ENCODE data around the gene FOXF1. TPM values are rescaled to one million over a fixed set of nuclear protein-coding genes. Genes with fewer than 3 reads are reported as not detected.

Gene FOXF1
- total and polyA plus RNA-seq, 2 of the 13 experiments (the other 11 are each of a cell fraction or from before 2014, with no cell fraction given) = not detected

DNA sequence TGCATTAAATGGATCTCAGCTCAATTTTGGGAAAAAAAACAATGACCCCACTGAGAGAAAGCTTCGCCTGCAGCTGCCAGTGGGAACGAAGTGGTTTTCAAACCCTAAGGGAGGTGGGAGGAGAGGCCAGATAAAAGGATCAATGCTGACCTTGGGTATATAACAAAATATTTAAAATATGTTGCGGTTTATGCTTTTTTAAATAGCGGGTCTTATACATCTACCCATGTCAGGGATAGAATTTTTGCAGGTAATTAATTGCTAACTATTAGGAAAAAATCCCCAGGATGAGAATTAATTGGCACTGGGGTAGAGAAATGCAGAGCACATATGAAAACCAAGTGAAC is 10.9 kb upstream of the FOXF1 start (continued):
- TF ChIP-seq ZNF251 (CRISPR knock-in tag; IDR thresholded peaks at IDR 0.05) = no peak
- no peak for TF ChIP-seq ZFP41 (CRISPR knock-in tag; IDR thresholded peaks at IDR 0.05; ENCODE audit: borderline replicate concordance)
- TF ChIP-seq, protein P1, sequence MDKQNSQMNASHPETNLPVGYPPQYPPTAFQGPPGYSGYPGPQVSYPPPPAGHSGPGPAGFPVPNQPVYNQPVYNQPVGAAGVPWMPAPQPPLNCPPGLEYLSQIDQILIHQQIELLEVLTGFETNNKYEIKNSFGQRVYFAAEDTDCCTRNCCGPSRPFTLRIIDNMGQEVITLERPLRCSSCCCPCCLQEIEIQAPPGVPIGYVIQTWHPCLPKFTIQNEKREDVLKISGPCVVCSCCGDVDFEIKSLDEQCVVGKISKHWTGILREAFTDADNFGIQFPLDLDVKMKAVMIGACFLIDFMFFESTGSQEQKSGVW (CRISPR knock-in tag; IDR thresholded peaks at IDR 0.05; ENCODE audit: borderline replicate concordance) = no peak

DNA sequence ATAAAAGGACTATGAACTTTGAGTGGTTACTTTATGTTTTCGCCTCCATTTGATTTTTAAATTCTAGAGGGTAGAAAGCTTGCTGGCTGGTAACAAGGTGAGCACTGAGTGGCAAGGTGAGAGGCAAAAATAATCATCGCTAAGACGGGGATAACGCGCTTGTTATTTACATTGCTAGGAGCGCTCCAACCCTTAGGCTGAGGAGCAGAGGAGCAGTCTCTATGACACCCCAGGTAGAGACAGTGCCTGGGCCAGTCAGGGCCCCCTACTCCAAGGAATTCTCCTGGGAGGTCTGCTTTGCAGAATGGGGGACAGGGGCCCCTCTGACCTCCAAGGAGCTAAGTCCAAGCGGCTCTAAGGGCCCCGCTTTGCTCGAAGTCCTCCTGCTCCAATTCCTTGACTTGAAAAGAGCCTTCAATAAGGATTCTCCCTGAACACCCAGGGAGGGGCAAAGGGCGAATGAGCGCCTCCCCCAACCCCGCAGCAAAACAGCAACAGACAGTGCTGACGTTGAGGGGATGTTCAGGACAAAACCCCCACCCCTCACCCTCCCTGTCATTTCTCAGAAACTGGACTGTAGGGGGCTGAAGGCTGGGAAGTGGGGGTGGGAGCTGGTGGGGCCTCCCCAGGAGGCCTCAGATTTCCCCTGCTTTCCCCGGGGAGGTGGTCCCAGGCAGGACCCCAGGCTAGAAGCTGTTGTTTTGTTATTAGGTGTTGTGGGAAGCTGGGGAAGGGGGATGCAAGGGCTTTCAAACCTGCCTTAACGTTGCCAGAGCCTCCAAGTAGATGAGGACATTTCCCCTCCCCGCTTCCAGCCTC is 10.2 kb upstream of the FOXF1 start:
- FAIRE-seq (no peak), DNase-seq (ENCODE audit: low spot score) (no peak), ATAC-seq (no peak)
- Histone ChIP-seq H3K36me3 (replicated peaks in 1 of 2; ENCODE audit: control insufficient read depth in 1 of 2, insufficient read depth in 2 of 2, low read length in 2 of 2) (no peaks in the 10 kb centered on the region), H4K20me1 (ENCODE audit: insufficient read depth, low read length) (no peaks in the 10 kb centered on the region; the same call in 1 of the 2 replicates), H3K27me3 (ENCODE audit: control insufficient read depth in 1 of 2, insufficient read depth in 2 of 2, low read length in 2 of 2) (peaks cover 27 to 91% of the 10 kb centered on the region in 2 experiments), H3K27ac (ENCODE audit: extremely low read length, insufficient read depth, low read length) (no peak overlapping the region), H3K4me3 (replicated peaks in 1 of 3; ENCODE audit: insufficient read depth in 1 of 3, low read depth in 2 of 3, low read length in 3 of 3) (no peak overlapping the region), H3K9me3 (ENCODE audit: low read length) (no peaks in the 10 kb centered on the region), H3K4me1 (ENCODE audit: insufficient read depth, low read length) (peaks cover 9% of the 10 kb centered on the region; the same call in 1 of the 2 replicates), H2AFZ (ENCODE audit: low read length) (no peak overlapping the region), H3K79me2 (ENCODE audit: insufficient read depth, low read length) (no peaks in the 10 kb centered on the region), H3K4me2 (ENCODE audit: low read depth, low read length) (no peak overlapping the region), H3K9ac (ENCODE audit: insufficient read depth, low read depth, low read length) (no peak overlapping the region)
- 4% methylated on average over 15 of the region's 16 CpGs for WGBS (ENCODE audit: low lambda C conversion rate)
- TF ChIP-seq ZNF331 (CRISPR knock-in tag; IDR thresholded peaks at IDR 0.05) = no peak
- no peak for TF ChIP-seq HOXA5 (CRISPR knock-in tag; IDR thresholded peaks at IDR 0.05)
- TF ChIP-seq ZNF468 (CRISPR knock-in tag; IDR thresholded peaks at IDR 0.05) = no peak
- TF ChIP-seq, protein P2, sequence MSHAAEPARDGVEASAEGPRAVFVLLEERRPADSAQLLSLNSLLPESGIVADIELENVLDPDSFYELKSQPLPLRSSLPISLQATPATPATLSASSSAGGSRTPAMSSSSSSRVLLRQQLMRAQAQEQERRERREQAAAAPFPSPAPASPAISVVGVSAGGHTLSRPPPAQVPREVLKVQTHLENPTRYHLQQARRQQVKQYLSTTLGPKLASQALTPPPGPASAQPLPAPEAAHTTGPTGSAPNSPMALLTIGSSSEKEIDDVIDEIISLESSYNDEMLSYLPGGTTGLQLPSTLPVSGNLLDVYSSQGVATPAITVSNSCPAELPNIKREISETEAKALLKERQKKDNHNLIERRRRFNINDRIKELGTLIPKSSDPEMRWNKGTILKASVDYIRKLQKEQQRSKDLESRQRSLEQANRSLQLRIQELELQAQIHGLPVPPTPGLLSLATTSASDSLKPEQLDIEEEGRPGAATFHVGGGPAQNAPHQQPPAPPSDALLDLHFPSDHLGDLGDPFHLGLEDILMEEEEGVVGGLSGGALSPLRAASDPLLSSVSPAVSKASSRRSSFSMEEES (CRISPR knock-in tag; IDR thresholded peaks at IDR 0.05) = no peak
- TF ChIP-seq REXO4 (CRISPR knock-in tag; IDR thresholded peaks at IDR 0.05; ENCODE audit: borderline replicate concordance) = no peak
- no TSS peak for BruUV-seq (replicated peaks)
- in situ Hi-C loops (cut with HindIII; ENCODE audit: extremely low pct_ligation_motif_present, low pct_unique_long_range_greater_than_20kb) = loop anchor here (25.0 kb wide), 1 partner anchor 688 kb away; no protein-coding TSS in a partner anchor
- CTCF ChIA-PET (ENCODE audit: low intra/inter-chr PET ratio, low total read pairs) = no interaction called here
- intact Hi-C loops (cut with micrococcal nuclease; ENCODE audit: unreplicated experiment) = no loop called here
- POLR2A ChIA-PET = no interaction called here

All from HepG2 (cell line).